ENCODE results near the gene DNMT3A.

The DNMT3A gene

GRCh38 chr2:25303633-25304236 is 38.0 kb downstream of the DNMT3A start:
- no peak for DNase-seq

DNA sequence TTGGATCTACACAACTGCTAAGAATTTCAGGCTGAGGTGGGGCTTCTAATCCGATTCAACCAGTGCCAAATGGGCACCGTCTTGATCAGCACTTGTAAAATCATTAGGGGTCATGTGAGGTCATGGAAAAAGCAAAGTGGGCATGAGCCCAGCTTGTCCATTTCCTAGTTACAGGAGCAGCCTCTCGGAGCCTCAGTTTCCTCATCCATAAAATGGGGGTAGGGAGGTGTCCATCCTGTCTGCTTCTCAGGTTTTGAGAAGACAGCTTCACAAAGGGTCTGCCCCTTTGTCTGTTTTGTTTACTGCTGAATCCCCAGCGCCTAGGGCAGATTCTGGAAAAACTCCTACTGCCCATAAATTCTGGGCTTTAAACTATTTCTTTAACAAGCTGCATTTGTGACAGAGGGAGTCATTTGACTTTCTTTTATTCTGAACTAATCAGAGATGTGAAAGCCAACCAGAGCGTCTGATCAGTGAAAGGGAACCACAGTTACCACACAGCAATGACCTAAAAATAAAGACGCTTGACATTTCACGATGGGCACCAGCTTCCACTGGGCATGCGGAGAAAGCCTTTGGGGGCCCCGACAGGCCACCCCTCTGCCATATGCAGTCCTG is 38.9 kb downstream of the DNMT3A start:
- no peak for DNase-seq

- DNase-seq, result no peak
Observed at GRCh38 chr2:25301453-25302352, 40.0 kb downstream of the DNMT3A start.

DNA sequence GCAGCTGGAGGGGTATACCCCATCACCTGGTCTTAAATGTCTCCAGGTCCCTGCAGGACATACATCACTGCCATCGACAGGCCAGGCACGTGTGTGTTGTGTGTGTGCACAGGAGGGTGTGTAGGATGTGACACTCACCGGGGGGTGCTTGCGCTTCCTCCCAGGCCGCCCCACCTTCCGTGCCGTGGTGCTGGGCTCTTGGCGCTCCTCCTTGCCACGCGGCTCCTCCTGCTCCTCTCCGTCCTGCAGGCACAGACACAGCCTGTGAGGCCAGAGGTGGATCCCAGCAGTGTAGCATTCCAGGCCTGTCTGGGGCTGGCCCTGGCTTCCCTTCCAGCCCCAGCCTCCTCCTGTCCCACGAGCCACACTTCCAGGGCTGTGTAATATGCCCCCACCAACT is 41.7 kb downstream of the DNMT3A start:
- no peak for DNase-seq

DNA sequence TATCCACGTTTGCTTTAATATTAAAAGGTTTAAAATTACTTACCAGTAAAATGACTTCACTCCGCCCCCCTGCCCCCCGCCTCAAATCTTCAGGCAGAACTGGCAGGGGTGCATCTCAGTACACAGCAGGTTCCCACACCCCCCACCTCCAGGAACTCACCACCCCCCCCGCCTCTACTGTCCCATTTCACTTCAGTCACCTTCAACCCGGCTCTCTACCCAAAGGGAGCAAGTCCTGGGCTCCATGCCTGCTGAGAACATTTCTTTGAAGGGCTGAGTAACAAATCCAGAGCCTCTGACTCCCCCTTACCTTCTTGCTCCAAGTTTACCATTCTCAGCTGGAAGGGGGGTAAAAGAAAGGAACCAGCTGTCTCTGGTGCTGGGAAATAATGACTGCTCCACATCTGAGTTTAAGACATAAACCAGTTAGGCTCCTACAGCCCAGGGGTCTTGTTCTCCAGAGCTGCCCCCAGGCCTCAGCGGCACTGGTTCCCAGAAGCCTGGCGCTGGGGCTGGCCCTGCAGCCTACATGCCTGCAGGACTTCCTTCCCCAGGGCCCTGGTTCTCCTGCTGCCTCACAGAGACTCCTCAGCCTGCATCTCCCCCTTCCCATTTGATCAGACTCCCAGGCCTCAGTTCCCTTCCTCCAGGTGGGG is 42.8 kb downstream of the DNMT3A start:
- DNase-seq, result no peak

DNA sequence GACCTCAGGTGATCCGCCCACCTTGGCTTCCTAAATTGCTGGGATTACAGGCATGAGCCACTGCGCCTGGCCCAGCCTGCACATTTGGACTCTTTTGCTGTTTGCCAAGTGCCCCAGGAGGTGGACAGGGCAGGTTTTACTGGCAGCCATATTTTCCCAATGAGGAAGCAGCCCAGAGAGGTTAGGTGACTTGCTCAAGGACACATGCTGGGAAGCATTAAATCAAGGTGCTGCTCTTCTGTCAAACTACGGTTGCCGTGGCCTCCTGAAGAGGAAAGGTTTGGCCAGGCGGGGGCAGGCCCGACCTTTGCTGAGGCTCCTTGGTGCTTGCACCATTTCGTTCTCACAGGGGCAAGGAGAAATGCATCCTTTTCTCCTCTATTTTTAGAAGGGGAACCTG is 44.0 kb downstream of the DNMT3A start:
- no peak for DNase-seq

DNA sequence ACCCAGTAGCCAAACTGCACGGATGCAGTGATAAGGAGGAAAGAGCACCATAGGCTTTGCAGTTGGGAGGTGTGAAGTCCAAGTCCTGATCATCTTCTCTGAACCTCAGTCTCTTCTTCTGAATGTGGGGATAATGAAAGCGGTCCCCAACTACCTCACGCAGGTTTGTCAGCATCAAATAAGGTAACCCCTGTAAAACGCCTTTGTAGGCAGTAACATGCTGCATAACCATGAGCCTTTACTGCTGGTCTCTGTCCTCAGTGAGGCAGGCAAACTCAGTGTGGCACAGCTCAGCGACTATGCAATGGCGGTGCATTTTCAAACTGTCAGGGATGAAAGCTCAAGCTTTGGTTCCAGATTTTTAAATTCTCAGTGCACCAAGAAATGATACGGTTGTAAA is 46.1 kb downstream of the DNMT3A start:
- no peak for DNase-seq

GRCh38 chr2:25294573-25295462 is 46.9 kb downstream of the DNMT3A start:
- peak; percentile 78 for DNase-seq

GRCh38 chr2:25293958-25294562 is 47.7 kb downstream of the DNMT3A start:
- no peak for DNase-seq

DNA sequence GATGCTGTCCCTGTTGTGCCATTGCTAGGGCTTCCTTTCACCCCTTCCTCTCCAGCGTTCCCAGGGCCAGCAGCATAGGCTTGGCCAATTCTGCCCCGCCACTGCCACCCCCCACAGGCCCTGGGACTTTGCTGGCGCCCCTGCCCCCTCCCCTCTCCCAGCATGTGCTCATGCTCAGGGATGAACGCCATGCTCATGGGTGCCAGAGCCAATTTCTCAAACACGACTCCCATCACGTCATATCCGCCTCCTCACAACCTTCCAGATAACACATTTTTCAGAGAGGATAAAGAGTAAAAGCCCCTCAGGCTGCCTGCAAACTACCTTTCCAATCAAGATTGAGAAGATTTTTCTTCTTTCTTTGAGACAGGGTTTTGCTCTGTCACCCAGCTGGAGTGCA is 48.6 kb downstream of the DNMT3A start:
- DNase-seq, result no peak

DNA sequence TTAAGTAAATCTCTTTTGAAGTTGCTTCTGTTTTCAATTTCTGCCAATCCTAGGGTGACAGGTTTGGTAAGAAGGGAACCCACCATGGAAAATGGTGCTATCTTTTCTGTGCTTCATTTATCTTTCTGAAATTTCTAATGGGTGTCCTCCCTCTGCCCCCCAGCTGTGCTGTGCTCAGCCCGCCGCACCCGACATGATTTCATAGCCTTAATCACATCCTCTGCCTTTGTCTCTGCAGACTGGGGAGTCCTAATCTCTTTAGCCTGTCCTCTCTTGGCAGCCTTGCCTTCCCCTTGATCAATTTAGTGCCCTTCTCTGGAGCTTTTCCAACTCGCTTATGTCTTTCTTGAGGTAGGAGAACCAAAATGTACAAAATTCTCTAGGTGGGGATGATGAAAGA is 49.3 kb downstream of the DNMT3A start:
- peak; percentile 43 for DNase-seq

DNA sequence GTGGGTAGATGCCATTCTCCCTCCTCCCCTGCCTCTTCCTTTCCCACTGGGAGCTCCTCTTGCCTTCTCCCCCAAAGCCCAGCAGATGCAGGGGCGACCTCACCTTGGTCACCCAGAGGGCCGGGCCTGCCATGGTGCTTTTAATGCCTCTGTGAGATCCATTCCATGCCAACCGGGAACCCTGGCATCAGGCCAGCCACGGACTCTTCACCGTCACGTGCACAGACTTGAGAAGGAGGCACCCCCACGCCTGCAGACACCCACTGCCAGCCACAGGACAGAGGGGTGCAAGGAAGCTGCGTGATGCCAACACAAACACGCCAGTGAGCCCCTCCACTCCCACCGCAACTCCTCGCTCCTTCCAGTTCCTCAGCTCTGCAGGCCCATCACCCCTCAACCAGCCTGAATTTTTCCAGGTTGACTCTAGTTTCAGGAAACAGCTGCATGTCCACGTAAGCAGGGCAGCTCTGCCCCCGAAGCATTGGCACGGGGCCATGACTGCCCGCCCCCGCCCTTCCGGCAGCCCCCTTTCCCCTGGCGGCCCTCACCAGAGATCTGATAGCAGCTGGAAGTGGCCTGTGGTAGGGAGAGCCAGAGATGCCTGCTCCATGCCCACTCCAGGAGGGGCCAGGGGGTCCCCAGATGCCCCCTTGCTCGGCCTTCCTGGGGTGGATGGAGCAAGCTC is 50.8 kb downstream of the DNMT3A start:
- peak; percentile 38 for DNase-seq

DNA sequence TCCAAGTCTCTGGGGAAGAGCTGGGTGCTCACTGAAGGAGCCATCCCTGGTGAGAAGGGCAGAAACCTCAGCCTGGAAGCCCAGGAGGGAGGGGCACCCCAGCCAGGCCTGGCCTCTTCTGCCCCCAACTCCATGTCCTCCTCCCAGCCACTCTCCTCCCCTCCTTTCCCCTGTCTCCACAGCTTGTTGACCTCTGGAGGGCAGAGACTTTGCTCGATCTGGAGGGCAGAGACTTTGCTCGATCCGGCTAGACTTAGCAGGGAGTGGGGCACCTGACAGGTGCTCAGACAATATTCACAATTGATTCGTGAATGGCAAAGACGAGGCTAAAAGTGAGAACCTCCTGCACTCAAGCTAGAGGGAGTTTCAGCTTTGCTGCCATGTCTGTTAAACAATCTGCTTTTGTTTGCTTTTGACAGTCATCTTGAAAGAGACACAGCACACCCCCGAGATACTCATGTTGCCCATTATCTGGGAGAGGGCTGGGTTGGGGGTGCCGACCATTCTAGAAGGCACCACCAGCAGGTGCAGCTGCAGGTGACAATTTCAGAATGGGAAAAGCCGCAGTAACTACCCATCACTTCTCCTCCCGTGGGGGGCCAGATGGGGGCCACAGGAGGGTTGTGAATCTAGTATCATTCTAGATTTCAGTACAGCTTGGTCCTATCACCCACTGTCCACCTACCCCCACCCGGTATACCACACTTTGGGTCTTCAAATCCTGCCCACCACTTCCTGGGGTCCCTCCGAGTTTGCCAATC is 54.8 kb downstream of the DNMT3A start:
- no peak for DNase-seq

DNA sequence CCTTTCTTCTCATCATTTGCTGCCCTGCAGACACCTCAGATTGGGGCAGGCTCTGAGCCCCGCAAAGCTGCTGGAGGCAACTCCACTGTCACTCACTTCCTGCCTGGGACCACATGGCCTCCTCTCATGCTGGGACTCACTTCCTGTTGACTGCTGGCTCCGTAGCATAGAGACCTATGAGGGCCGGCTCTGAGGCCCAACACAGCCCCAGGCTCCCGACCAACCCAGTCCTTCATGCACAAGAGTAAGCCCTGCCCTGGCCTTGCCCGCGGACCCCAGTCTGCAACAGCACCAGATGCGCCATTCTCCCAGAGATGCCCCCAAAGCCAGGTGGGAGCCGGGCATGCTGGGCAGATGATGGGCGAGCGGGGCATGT is 55.7 kb downstream of the DNMT3A start:
- no peak for DNase-seq

- DNase-seq, result no peak
Observed at GRCh38 chr2:25285265-25286024, 56.3 kb downstream of the DNMT3A start.

GRCh38 chr2:25284756-25285155 is 57.0 kb downstream of the DNMT3A start:
- no peak for DNase-seq

DNA sequence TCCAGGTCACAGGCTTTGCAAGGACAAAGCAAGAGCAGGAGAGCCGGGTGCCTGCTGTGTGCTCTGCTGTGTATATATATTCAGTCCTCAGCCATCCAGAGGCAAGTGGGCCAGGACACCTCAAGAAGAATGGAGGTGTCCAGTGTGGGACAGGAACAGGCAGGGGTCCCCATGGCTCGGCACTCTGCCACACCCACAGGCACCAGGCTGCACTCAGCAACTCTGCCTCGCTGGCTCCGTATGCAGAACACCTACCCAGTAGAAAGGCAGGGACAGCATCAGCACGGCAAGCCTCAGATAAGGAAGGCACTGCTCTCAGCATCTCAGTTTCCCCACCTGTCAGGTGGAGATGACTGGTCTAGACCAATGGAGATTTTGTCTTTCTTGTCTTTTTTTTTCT is 57.8 kb downstream of the DNMT3A start:
- no peak for DNase-seq

DNA sequence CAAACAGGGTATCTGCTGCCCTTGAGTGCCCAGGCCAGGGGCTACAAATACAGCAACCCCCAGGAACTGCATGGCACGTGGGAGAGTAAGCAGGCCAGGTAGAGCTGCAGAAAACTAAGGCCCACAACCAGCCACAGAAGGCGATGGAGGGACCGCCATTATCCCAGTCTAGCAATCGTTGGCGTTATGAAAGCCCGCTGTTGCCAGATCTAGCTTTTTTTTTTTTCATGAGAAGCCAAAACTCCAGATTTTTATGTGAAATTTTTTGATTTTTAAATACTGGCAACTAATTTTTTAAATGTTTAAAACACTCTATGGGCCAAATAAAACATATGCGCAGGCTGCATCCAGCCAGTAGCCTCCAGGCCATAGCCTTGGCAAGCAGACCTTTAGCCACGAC is 59.8 kb downstream of the DNMT3A start:
- DNase-seq, result no peak

DNA sequence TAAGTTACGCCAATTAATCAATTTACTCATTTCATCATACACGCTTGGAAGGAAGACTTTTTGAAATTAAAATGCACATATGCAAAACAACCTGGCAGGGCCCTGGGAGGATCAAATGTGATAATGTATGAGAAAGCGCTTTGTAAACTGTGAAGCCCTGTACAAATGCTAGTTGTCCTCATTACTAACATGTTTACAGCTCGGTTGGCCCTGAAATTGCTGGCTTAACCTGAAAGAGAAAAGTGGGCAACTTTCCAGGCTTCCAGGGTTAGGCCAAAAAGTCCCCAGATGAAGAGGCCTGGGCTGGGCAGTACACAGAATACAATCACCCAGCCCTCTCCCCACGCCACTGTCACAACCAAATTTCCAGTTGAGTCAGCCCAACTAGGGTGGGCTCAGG is 60.2 kb downstream of the DNMT3A start:
- DNase-seq, result no peak

Data from hematopoietic multipotent progenitor cell treated with erythropoietin and hydrocortisone succinate and interleukin-3 and kit ligand, for 8 days (in vitro differentiated cells).